Choroid plexus epithelial cell (primary cell): Measurements from ENCODE around the gene ANXA5.

Source experiments
- DNase-seq: peaks from one replicate; pipeline ENCODE4 v3.0.0-alpha.2; 2010; ENCODE audit warnings: low read depth
- H3K4me3 ChIP-seq: 2 replicates; pipeline ENCODE4 v1.5.1; 2011; ENCODE audit warnings: low read depth, mild to moderate bottlenecking, control low read depth, low read length, moderate library complexity
- CTCF ChIP-seq: conservative IDR thresholded peaks from 2 replicates; pipeline ENCODE4 v1.5.1; 2011; ENCODE audit warnings: low read depth, mild to moderate bottlenecking, control low read depth, inconsistent platforms, low read length, moderate library complexity

ANXA5 gene

GRCh38 chr4:121650741-121651140 lies 46.0 kb downstream of the ANXA5 start:
- no peak overlapping the region for H3K4me3 ChIP-seq
- DNase-seq, result no peak
- no peak for TF ChIP-seq CTCF

GRCh38 chr4:121648516-121648915 lies 48.3 kb downstream of the ANXA5 start:
- no peak for DNase-seq
- no peak for TF ChIP-seq CTCF
- H3K4me3 ChIP-seq, result no peak overlapping the region

- no peak for DNase-seq
- no peak for TF ChIP-seq CTCF
These were observed 53.7 kb downstream of the ANXA5 start for GRCh38 chr4:121642876-121643585.

GRCh38 chr4:121642292-121642691 lies 54.5 kb downstream of the ANXA5 start:
- TF ChIP-seq CTCF, result no peak
- no peak for DNase-seq
- H3K4me3 ChIP-seq, result no peak overlapping the region

More at GRCh38 chr4:121642876-121643585, 53.7 kb downstream of the ANXA5 start:
- H3K4me3 ChIP-seq, result no peak overlapping the region

GRCh38 chr4:121633653-121634052 lies 63.1 kb downstream of the ANXA5 start:
- no peak overlapping the region for H3K4me3 ChIP-seq
- TF ChIP-seq CTCF, result no peak
- no peak for DNase-seq

GRCh38 chr4:121632636-121633035 lies 64.1 kb downstream of the ANXA5 start:
- no peak for TF ChIP-seq CTCF
- DNase-seq, result no peak
- H3K4me3 ChIP-seq, result no peak overlapping the region
